T-helper 17 cell (primary cell): ENCODE measurements around the gene ZFP69B. TPM values are rescaled to one million over a fixed set of nuclear protein-coding genes. Genes with fewer than 3 reads are reported as not detected.

Experiments
- ATAC-seq: fragments of 150-1000 bp; cut with Tn5 transposase; 2 replicates; pipeline ENCODE4 v1.10.0; 2021; ENCODE audit warnings: mild to moderate bottlenecking, moderate library complexity
- DNase-seq, 3 donors: peaks; one replicate each; pipeline versions ENCODE4 v3.0.0 to v3.0.0-alpha.2; 2020 to 2021
- H3K9me3 ChIP-seq: one replicate; pipeline ENCODE4 v1.7.0; 2013; ENCODE audit warnings: low read length, mild to moderate bottlenecking; ENCODE audit not compliant: control insufficient read depth, poor library complexity, severe bottlenecking
- H3K27ac Mint-ChIP-seq: one replicate; pipeline ENCODE4 v1.8.0; 2022; ENCODE audit warnings: mild to moderate bottlenecking, moderate library complexity, mixed read lengths
- H3K27me3 Mint-ChIP-seq: one replicate; pipeline ENCODE4 v1.8.0; 2022; ENCODE audit warnings: mixed read lengths
- H3K36me3 Mint-ChIP-seq: one replicate; pipeline ENCODE4 v1.8.0; 2022; ENCODE audit warnings: low read depth, mixed read lengths
- H3K4me1 Mint-ChIP-seq: one replicate; pipeline ENCODE4 v1.8.0; 2022; ENCODE audit warnings: mild to moderate bottlenecking, mixed read lengths
- H3K4me3 Mint-ChIP-seq: one replicate; pipeline ENCODE4 v1.8.0; 2022; ENCODE audit warnings: mild to moderate bottlenecking, moderate library complexity, mixed read lengths
- total RNA-seq, 4 donors: library from RNA in 2 of 4; stranded (reverse) in 2 of 4; gene quantifications; one replicate each; pipeline ENCODE4 v1.2.3 and lab custom pipeline; 2022 to 2026

ZFP69B gene
- total RNA-seq, 2 donors from 2014 or later: 2.1 to 2.8 TPM

DNA sequence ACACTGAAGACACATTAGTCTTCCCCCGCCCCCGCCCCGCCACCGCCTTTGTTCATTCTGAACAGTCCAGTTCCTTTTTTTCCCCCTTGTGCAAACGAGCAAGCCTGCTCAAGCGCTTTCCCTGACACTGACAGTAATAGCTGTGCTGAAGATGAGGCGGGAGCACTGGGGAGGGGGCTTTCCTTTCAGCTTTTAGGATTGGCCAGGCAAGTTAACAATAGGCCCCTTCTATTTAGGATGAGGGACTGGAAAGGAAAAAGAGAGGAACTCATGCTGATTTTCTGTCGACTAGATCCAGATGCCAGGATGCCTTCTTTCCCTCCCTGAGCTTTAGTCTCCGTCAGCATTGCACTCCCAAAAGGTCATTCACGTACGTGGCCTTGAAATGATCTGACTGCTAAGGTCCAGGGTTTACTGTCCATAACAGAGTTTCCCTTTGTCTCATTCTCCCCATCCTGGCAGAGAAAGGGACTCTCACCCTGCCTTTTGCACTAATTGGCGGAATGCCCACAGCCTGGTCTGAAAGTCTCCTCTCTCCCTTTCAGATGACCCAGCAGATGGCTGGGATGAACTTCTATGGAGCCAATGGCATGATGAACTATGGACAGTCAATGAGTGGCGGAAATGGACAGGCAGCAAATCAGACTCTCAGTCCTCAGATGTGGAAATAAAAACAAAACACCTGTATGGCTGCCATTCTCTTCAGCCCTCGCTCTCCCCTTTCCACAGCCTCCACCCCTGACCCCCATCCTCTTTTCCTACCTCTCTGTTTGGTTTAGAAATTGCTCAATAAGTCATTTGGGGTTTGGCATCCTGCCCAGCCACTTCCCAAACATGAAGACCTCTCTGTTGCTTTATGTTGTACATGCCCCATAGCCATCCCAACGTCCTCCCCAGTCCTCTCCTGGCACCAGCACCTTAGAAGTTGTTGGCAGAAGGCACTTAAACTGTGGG is 28.6 kb upstream of the ZFP69B start:
- no peaks in the 10 kb centered on the region for H3K9me3 ChIP-seq
- Mint-ChIP-seq H3K4me3 (peak overlapping the region; percentile 52), H3K27me3 (no peaks in the 10 kb centered on the region), H3K36me3 (peaks cover 29% of the 10 kb centered on the region), H3K27ac (peak overlapping the region; percentile 82), H3K4me1 (peaks cover 24% of the 10 kb centered on the region)
- ATAC-seq (no peak), DNase-seq (no peak)

DNA sequence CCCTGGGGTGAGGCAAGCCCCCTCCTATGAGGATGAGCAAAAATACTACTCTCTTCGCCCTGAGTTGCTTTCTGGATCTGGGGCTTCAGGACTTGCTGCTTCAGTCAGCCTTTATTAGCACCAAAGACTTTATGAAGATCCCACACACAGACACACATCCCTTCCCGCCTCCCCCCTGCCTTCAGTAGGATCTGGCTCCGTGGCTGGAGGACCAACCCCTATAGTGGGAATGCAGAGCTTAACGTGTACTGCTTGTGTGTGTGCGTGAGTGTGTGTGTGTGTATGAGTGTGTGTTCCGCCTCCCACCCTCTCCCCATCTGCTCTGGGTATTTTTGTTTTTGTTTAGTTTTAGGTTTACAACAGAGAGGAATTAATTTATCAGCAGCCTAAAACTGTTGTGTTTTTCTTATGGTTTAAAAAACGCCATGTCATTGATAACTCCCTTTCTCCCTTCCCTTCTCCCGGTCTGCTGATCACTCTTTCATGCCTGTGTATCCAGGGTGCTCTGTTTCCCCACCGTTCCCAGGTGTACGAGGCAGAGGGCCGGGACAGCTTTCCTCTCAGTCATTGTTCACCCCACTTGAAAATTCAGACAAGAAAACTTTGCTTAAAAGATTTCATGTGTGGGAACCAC is 27.5 kb upstream of the ZFP69B start:
- Mint-ChIP-seq H3K4me1 (peaks cover 22% of the 10 kb centered on the region), H3K4me3 (peak overlapping the region; percentile 47), H3K27ac (peak overlapping the region; percentile 82), H3K36me3 (peaks cover 22% of the 10 kb centered on the region), H3K27me3 (no peaks in the 10 kb centered on the region)
- DNase-seq (no peak), ATAC-seq (peak; percentile 12)
- H3K9me3 ChIP-seq: no peaks in the 10 kb centered on the region

DNA sequence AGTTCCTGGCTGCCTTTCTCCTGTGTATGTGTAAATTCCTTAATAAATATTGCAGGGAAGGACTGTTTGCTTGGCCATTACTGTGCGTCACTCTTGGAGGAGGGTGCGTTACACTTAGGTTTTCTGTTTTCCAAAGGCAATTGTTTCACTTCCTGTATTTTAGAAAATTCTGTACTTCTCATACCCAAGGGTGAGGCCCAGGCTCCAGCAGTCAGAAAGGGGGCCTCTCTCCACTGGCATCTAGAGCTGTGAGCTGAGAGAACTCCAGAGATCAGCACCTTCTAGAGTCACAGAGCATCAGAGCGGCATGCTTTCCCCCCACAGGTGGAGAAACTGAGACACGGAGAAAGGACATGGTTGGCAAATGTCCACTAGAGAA is 27.0 kb upstream of the ZFP69B start:
- peak overlapping the region; percentile 82 for H3K27ac Mint-ChIP-seq

DNA sequence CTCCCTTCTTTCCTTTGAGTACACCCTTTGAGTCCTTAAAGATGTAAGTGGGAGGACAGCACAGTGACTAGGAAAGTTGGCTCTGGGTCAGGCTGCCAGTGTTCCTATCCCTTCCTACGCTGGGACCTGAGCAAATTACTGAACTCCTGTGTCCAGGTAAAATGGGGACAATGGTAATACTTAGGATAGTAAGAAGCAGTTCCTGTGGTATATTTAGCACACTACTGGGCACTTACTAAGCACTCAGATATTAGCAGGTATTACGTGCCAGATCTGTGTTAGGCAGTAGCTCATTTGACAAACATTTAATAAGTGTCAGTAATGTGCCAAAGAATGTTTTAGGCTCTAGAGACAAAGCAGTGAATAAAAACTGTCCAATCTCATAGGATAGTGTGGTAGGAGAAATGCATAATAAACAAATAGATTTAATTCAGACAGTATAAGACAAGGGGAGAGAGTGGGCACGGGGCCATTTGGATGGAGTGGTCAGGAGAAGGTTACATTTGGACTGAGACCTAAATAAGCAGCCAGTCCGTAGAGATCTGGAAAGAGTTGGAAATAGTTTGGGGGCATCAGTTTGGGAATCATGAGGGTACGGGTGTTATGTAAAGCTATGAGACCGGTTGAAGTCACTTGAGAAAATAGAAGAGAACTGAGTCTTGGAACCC is 26.2 kb upstream of the ZFP69B start:
- no peaks in the 10 kb centered on the region for H3K9me3 ChIP-seq
- ATAC-seq (no peak), DNase-seq (no peak)
- Mint-ChIP-seq H3K36me3 (peaks cover 14% of the 10 kb centered on the region), H3K27ac (peak overlapping the region; percentile 82), H3K27me3 (no peaks in the 10 kb centered on the region), H3K4me3 (peak overlapping the region; percentile 2), H3K4me1 (peaks cover 18% of the 10 kb centered on the region)

More for the DNA sequence above, 27.0 kb upstream of the ZFP69B start:
- Mint-ChIP-seq H3K27me3 (no peaks in the 10 kb centered on the region), H3K4me3 (peak overlapping the region; percentile 47), H3K4me1 (peaks cover 22% of the 10 kb centered on the region), H3K36me3 (peaks cover 20% of the 10 kb centered on the region)
- no peak for DNase-seq
- no peaks in the 10 kb centered on the region for H3K9me3 ChIP-seq
- ATAC-seq: peak; percentile 33

DNA sequence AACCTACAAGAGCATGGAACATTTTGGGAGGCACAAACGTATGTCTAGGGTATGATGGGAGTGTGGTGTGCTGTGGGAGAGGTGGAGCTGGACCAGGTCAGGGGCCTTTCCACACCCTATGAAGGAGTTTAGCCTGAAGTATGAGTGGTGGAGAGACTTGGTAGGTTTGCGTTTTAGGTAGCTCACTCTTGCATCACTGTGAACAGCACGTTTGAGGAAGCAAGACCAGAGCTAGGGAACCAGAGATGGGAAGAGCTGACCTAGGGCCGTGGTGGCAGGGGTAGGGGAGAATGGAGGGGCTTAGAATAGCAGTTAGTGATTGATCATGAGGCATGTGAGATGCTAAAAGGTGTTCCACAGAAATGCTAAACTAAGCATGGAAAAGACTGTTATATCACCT is 25.1 kb upstream of the ZFP69B start:
- H3K9me3 ChIP-seq: no peaks in the 10 kb centered on the region
- H3K27ac Mint-ChIP-seq: peak overlapping the region; percentile 82
- H3K36me3 Mint-ChIP-seq: peaks cover 14% of the 10 kb centered on the region
- H3K4me3 Mint-ChIP-seq: peak overlapping the region; percentile 37
- H3K4me1 Mint-ChIP-seq: peaks cover 18% of the 10 kb centered on the region
- ATAC-seq: no peak
- DNase-seq: no peak
- no peaks in the 10 kb centered on the region for H3K27me3 Mint-ChIP-seq

DNA sequence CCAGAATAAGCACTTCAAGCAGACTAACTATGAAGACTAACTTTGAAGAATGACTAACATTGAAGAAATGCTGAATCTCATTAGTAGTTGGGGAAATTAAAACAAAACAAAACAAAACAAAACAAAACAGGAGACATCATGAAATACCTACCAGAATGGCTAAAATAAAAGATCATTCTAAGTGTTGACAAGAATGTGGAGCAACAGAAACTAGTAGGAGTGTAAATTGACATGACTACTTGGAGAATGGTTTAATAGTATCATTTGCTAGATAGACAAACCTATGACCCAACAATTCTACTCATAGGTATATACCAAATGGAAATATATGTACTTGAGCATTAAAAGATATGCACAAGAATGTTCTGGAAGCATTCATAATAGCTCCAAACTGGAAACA is 18.9 kb upstream of the ZFP69B start:
- no peaks in the 10 kb centered on the region for H3K36me3 Mint-ChIP-seq
- DNase-seq (no peak), ATAC-seq (no peak)
- H3K9me3 ChIP-seq: no peaks in the 10 kb centered on the region
- no peaks in the 10 kb centered on the region for H3K4me1 Mint-ChIP-seq
- H3K4me3 Mint-ChIP-seq: no peak overlapping the region
- no peaks in the 10 kb centered on the region for H3K27me3 Mint-ChIP-seq
- H3K27ac Mint-ChIP-seq: no peak overlapping the region

DNA sequence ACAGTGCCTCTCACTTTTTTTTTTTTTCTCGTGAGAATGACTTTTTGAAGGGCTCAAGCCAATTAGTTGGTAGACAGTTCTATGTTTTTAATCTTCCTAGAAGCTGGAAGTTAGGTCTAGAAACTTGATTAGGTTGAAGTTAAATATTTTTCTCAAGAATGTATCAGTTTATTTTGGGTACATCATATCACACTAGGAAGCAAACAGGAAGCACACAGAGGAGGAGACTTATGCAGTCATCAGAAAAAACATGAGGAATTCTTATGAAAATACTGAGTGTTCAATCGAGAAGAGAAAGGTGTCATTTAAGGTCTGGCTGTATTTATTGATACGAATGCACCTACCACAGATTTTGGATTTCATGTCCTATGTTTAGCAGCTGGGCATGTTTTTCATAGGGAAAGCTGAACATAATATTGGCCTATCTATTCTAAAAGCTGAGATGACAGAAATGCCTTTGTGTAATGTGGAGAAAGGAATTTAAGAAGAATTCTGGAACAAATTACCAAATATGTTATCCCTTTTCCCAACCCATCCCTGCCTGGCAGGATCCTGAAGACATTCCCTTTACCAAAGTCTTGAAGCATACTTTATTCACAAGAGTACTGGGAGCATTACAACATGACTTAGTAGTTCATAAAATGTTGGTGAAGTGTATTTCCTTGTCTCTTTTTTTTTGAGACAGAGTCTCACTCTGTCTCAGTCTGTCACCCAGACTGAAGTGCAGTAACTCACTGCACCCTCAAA is 17.5 kb upstream of the ZFP69B start:
- peak overlapping the region; percentile 17 for H3K27ac Mint-ChIP-seq
- H3K27me3 Mint-ChIP-seq: no peaks in the 10 kb centered on the region
- no peak for ATAC-seq
- no peak overlapping the region for H3K4me3 Mint-ChIP-seq
- H3K4me1 Mint-ChIP-seq: no peaks in the 10 kb centered on the region
- H3K9me3 ChIP-seq: no peaks in the 10 kb centered on the region
- H3K36me3 Mint-ChIP-seq: no peaks in the 10 kb centered on the region
- no peak for DNase-seq

DNA sequence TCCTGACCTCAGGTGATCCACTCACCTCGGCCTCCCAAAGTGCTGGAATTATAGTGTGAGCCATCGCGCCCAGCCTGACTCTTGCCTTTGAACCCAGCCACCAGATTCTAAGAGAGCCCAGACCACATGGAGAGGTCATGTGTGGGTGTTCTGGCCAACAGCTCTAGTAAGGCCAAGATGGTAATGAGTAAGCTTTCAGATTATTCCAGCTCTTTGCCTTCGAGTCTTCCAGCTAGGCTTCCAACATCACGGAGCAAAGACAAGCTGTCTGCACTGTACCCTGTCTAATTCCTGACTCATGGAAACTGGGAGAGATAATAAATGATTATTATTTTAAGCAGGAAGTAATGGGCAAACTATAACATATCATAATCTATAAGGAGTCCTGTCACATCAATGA is 14.8 kb upstream of the ZFP69B start:
- DNase-seq: no peak
- H3K9me3 ChIP-seq: no peaks in the 10 kb centered on the region
- no peak for ATAC-seq
- no peaks in the 10 kb centered on the region for H3K36me3 Mint-ChIP-seq
- no peaks in the 10 kb centered on the region for H3K27me3 Mint-ChIP-seq
- H3K4me3 Mint-ChIP-seq: no peak overlapping the region
- H3K27ac Mint-ChIP-seq: no peak overlapping the region
- peaks cover 4% of the 10 kb centered on the region for H3K4me1 Mint-ChIP-seq

DNA sequence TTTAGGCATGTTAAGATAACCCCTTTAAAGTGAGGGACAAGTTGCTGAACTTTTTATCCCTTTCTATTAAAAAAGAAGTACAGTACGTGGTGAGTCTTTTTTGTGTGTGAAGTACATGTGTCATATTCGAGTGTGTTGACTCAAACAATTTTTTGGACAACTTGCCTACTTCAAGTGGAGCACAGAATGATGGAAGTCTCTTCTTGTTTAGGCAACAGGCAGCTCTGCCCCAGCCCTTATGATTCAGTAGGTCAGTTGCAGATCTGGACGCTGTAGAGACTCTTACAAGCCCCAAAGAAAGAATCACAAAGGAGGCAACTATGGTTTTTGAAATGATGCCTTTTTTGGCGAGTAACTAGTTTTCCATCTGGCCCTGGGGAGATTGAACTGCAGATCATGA is 14.4 kb upstream of the ZFP69B start:
- no peaks in the 10 kb centered on the region for H3K9me3 ChIP-seq
- H3K27me3 Mint-ChIP-seq: no peaks in the 10 kb centered on the region
- no peak overlapping the region for H3K27ac Mint-ChIP-seq
- DNase-seq: no peak
- peaks cover 4% of the 10 kb centered on the region for H3K4me1 Mint-ChIP-seq
- H3K36me3 Mint-ChIP-seq: no peaks in the 10 kb centered on the region
- no peak for ATAC-seq
- no peak overlapping the region for H3K4me3 Mint-ChIP-seq

DNA sequence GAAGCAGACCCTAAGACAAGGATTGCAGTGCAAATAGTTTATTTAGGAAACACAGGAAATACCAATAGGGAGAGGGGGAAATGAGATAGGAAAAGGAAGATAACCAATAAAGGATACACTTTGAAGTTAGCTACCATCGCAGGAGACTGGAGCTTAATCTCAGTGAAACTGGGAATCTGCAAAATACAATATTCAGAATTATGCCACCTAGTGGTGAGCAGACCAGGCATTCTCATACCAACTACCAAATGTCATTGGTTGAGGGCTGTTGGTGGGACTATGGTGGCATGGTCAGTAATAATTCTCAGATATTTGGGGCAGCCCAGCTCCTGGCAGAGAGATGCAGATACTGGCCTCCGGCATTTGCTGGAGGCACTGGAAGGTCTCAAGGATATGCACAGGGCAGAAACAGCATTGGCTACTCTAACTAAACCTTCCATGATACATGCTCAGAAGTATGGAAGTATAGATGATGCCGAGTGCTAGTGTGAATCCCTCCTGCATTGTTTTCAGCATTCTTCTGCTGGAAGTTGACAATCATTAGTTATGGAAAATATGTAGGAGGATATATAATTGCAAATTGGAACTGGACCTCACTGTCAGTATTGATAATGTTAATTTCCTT is 11.8 kb upstream of the ZFP69B start:
- ATAC-seq (peak; percentile 59), DNase-seq (no peak)
- Mint-ChIP-seq H3K4me3 (no peak overlapping the region), H3K27ac (no peak overlapping the region), H3K4me1 (peaks cover 4% of the 10 kb centered on the region), H3K36me3 (no peaks in the 10 kb centered on the region), H3K27me3 (no peaks in the 10 kb centered on the region)
- no peaks in the 10 kb centered on the region for H3K9me3 ChIP-seq

DNA sequence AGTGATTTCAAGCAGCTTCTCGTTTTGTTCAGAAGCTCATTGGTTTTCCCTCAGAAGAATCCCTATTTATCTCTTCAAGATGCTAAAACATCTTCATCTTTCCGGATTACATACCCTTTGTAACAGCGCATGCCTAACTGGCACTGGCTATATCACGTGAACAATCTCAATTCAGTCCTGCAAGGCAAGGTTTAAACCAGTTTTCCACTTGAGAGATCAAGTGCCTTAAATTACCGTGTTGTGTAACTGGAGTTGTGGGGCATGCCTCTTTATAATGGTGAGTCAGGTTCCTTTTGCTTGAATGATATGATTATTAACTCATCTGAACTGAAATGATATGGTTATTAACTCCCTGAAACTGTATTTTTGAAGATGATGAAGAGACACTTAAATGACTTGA is 11.0 kb upstream of the ZFP69B start:
- DNase-seq (no peak), ATAC-seq (no peak)
- no peaks in the 10 kb centered on the region for H3K36me3 Mint-ChIP-seq
- H3K27me3 Mint-ChIP-seq: no peaks in the 10 kb centered on the region
- no peaks in the 10 kb centered on the region for H3K9me3 ChIP-seq
- H3K27ac Mint-ChIP-seq: no peak overlapping the region
- H3K4me3 Mint-ChIP-seq: no peak overlapping the region
- H3K4me1 Mint-ChIP-seq: peaks cover 4% of the 10 kb centered on the region

DNA sequence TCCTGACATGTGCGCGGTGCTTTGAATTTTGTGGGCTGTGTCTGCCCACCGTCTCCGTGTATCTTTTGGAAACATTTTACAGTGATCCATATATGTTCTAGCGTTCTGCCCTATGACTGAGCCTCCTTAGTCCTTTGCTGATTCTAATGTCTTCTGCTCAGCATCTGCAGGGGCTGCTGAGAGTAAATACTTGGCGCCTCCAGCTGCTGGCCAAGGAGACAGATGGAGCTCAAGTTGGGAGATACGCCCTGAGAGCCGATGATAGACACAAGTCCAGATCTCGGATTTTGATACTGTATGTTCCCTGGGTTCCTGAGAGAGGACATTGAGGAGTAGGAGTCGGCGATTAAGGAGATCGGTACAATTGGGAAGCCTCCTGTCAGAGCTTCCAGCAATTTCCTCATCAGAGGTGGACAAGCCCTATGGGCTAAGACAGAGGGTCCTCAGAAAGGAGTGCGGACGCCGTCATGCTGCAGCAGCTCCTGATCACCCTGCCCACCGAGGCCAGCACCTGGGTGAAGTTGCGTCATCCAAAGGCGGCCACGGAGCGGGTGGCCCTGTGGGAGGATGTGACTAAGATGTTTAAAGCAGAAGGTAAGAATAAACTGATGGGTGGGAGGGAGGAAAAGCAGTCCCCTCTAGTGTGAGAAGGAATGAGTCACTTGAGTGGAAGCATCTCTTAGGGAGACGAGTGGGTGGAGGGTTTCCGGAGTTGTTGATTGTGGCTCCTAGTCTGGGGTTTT is 390 bp downstream of the ZFP69B start:
- Mint-ChIP-seq H3K36me3 (peaks cover 3% of the 10 kb centered on the region), H3K4me3 (peak overlapping the region; percentile 90), H3K27ac (peak overlapping the region; percentile 92), H3K27me3 (no peaks in the 10 kb centered on the region), H3K4me1 (peaks cover 10% of the 10 kb centered on the region)
- H3K9me3 ChIP-seq: peaks cover 12% of the 10 kb centered on the region
- ATAC-seq (peak; percentile 72), DNase-seq (peak; percentile 31 to 60 (median 31))
